ENCODE measurements around the gene LARP6.

The LARP6 gene

GRCh38 chr15:70794596-70795310, 59.2 kb downstream of the LARP6 start:
- no peak for DNase-seq (ENCODE audit: low read depth)

GRCh38 chr15:70793694-70794093, 60.3 kb downstream of the LARP6 start:
- DNase-seq (ENCODE audit: low read depth), result no peak

GRCh38 chr15:70792171-70792573, 61.8 kb downstream of the LARP6 start:
- no peak for DNase-seq (ENCODE audit: low read depth)

GRCh38 chr15:70791259-70791658, 62.7 kb downstream of the LARP6 start:
- no peak for DNase-seq (ENCODE audit: low read depth)

GRCh38 chr15:70789213-70789612, 64.7 kb downstream of the LARP6 start:
- DNase-seq (ENCODE audit: low read depth), result no peak

- DNase-seq (ENCODE audit: low read depth), result peak; percentile 38
These were observed 65.6 kb downstream of the LARP6 start for GRCh38 chr15:70788114-70789049.

GRCh38 chr15:70786996-70787395, 67.0 kb downstream of the LARP6 start:
- no peak for DNase-seq (ENCODE audit: low read depth)

GRCh38 chr15:70783610-70784022, 70.3 kb downstream of the LARP6 start:
- DNase-seq (ENCODE audit: low read depth), result peak; percentile 20

- DNase-seq (ENCODE audit: low read depth), result no peak
These were observed 70.9 kb downstream of the LARP6 start for GRCh38 chr15:70783041-70783440.

GRCh38 chr15:70781236-70781635, 72.7 kb downstream of the LARP6 start:
- DNase-seq (ENCODE audit: low read depth), result no peak

Measured in fibroblast of gingiva (primary cell).